NCI-H128 (cell line): ENCODE measurements around the gene MIF4GD.
"Not testable (repeated sequence)": the region's sequence is repeated elsewhere in the genome, so short reads cannot be mapped to it uniquely, and the experiment has no call there.

Source experiments
- DNase-seq: peaks from one replicate; lab custom pipeline; 2025; ENCODE audit not compliant: unreplicated experiment; lab: John Stamatoyannopoulos, UW

Gene MIF4GD

GRCh38 chr17:75288770-75289114 is 17.7 kb upstream of the MIF4GD start:
- peak; percentile 31 for DNase-seq

- no peak for DNase-seq
Observed at GRCh38 chr17:75288359-75288758, 17.3 kb upstream of the MIF4GD start.

GRCh38 chr17:75287221-75287620 is 16.2 kb upstream of the MIF4GD start:
- DNase-seq, result no peak

- no peak for DNase-seq
Observed at GRCh38 chr17:75285123-75285522, 14.1 kb upstream of the MIF4GD start.

- DNase-seq, result not testable (repeated sequence)
Observed at GRCh38 chr17:75280189-75280588, 9.2 kb upstream of the MIF4GD start.

GRCh38 chr17:75277664-75278071 is 6.6 kb upstream of the MIF4GD start:
- no peak for DNase-seq

GRCh38 chr17:75273977-75274708 is 3.1 kb upstream of the MIF4GD start:
- DNase-seq, result no peak

- no peak for DNase-seq
Observed at GRCh38 chr17:75272848-75273184, 1.8 kb upstream of the MIF4GD start.

- DNase-seq, result no peak
Observed at GRCh38 chr17:75271955-75272847, 1.2 kb upstream of the MIF4GD start.

GRCh38 chr17:75271233-75271954 is 363 bp upstream of the MIF4GD start:
- peak; percentile 19 for DNase-seq

- DNase-seq, result peak; percentile 18
Observed at GRCh38 chr17:75270218-75270965, 639 bp downstream of the MIF4GD start.

GRCh38 chr17:75269844-75270217 is 1.2 kb downstream of the MIF4GD start:
- no peak for DNase-seq

- DNase-seq, result no peak
Observed at GRCh38 chr17:75267411-75268232, 3.4 kb downstream of the MIF4GD start.

- DNase-seq, result no peak
Observed at GRCh38 chr17:75267153-75267410, 3.9 kb downstream of the MIF4GD start.

GRCh38 chr17:75266316-75267152 is 4.5 kb downstream of the MIF4GD start:
- no peak for DNase-seq

- DNase-seq, result no peak
Observed at GRCh38 chr17:75265614-75266315, 5.3 kb downstream of the MIF4GD start.

GRCh38 chr17:75263055-75263454 is 8.0 kb downstream of the MIF4GD start:
- no peak for DNase-seq

GRCh38 chr17:75262112-75262606 is 8.9 kb downstream of the MIF4GD start:
- DNase-seq, result no peak
